Stimulated activated naive CD8-positive, alpha-beta T cell treated with anti-CD3 and anti-CD28 coated beads, Interleukin-15, Interleukin-2, amounts not matched to agents 100 ng/mL and 50 ng/mL, for 24 hours (primary cell): ENCODE results near the gene NEDD1.

Experiments used
- H3K27ac Mint-ChIP-seq: one replicate; pipeline ENCODE4 v1.8.0; 2021; ENCODE audit warnings: mild to moderate bottlenecking, mixed read lengths
- H3K27me3 Mint-ChIP-seq: one replicate; pipeline ENCODE4 v1.8.0; 2021; ENCODE audit warnings: mixed read lengths
- H3K36me3 Mint-ChIP-seq: one replicate; pipeline ENCODE4 v1.8.0; 2021; ENCODE audit warnings: low read depth, mixed read lengths
- H3K4me1 Mint-ChIP-seq: one replicate; pipeline ENCODE4 v1.8.0; 2021; ENCODE audit warnings: low read depth, mixed read lengths
- H3K4me3 Mint-ChIP-seq: one replicate; pipeline ENCODE4 v1.8.0; 2021; ENCODE audit warnings: mild to moderate bottlenecking, mixed read lengths
- H3K9me3 Mint-ChIP-seq: one replicate; pipeline ENCODE4 v1.8.0; 2021; ENCODE audit warnings: mixed read lengths

NEDD1 gene

GRCh38 chr12:96906849-96907670 lies at the start of gene NEDD1:
TSS of gene NEDD1 (plus strand) at chr12:96907257. CDS start at chr12:96909760, 2,503 bp downstream.
- peaks cover 49% of the 10 kb centered on the region for H3K4me1 Mint-ChIP-seq
- peak within 1 kb of the TSS; percentile 98 for H3K4me3 Mint-ChIP-seq
- no peaks in the 10 kb centered on the region for H3K9me3 Mint-ChIP-seq
- H3K27ac Mint-ChIP-seq: peak within 1 kb of the TSS; percentile 98
- peaks cover 5% of the 10 kb centered on the region for H3K27me3 Mint-ChIP-seq
- peaks cover 18% of the 10 kb centered on the region for H3K36me3 Mint-ChIP-seq

DNA sequence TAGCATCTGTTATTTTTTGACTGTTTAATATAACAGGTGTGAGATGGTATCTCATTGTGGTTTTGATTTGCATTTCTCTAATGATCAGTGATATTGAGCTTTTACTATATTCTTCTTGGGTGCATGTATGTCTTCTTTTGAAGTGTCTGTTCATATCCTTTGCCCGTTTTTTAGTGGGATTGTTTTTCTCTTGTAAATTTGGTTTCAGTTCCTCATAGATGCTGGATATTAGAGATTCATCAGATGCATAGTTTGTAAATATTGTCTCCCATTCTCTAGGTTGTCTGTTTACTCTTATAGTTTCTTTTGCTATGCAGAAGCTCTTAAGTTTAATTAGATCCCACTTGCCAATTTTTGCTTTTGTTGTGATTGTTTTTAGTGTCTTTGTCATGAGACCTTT lies 48.9 kb upstream of the NEDD1 start:
- peaks cover 14% of the 10 kb centered on the region for H3K27me3 Mint-ChIP-seq
- H3K4me3 Mint-ChIP-seq: no peak overlapping the region
- peaks cover 7% of the 10 kb centered on the region for H3K9me3 Mint-ChIP-seq
- no peaks in the 10 kb centered on the region for H3K36me3 Mint-ChIP-seq
- no peak overlapping the region for H3K27ac Mint-ChIP-seq
- H3K4me1 Mint-ChIP-seq: no peaks in the 10 kb centered on the region

DNA sequence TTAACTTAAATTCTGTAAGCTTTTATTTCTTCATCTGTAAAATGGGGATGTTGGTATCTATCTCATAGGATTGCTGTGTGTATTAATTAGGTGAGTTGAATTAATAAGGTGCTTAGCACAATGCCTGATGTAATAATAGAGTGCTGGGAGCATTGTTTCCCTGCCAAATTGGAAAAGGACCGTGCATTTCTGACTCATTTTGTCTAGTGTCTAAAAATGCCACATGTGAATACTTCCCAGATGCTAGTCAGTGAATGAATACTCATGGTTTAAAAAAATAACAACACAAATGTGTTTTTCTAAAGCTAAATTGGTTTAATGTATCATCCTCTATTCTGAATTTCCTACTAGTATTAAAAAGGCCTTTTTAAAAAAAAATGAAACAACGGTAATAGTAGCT lies 45.4 kb upstream of the NEDD1 start:
- no peak overlapping the region for H3K27ac Mint-ChIP-seq
- no peak overlapping the region for H3K4me3 Mint-ChIP-seq
- peaks cover 7% of the 10 kb centered on the region for H3K9me3 Mint-ChIP-seq
- no peaks in the 10 kb centered on the region for H3K36me3 Mint-ChIP-seq
- H3K4me1 Mint-ChIP-seq: no peaks in the 10 kb centered on the region
- peaks cover 25% of the 10 kb centered on the region for H3K27me3 Mint-ChIP-seq

- Mint-ChIP-seq H3K4me3 (no peak overlapping the region), H3K27me3 (peaks cover 24% of the 10 kb centered on the region), H3K27ac (no peak overlapping the region), H3K36me3 (no peaks in the 10 kb centered on the region), H3K9me3 (peaks cover 5% of the 10 kb centered on the region), H3K4me1 (no peaks in the 10 kb centered on the region)
Measured at GRCh38 chr12:96862326-96862725, 44.7 kb upstream of the NEDD1 start.

GRCh38 chr12:96864335-96864734 lies 42.7 kb upstream of the NEDD1 start:
- H3K4me3 Mint-ChIP-seq: no peak overlapping the region
- no peak overlapping the region for H3K27ac Mint-ChIP-seq
- H3K27me3 Mint-ChIP-seq: peaks cover 21% of the 10 kb centered on the region
- no peaks in the 10 kb centered on the region for H3K36me3 Mint-ChIP-seq
- no peaks in the 10 kb centered on the region for H3K9me3 Mint-ChIP-seq
- no peaks in the 10 kb centered on the region for H3K4me1 Mint-ChIP-seq

DNA sequence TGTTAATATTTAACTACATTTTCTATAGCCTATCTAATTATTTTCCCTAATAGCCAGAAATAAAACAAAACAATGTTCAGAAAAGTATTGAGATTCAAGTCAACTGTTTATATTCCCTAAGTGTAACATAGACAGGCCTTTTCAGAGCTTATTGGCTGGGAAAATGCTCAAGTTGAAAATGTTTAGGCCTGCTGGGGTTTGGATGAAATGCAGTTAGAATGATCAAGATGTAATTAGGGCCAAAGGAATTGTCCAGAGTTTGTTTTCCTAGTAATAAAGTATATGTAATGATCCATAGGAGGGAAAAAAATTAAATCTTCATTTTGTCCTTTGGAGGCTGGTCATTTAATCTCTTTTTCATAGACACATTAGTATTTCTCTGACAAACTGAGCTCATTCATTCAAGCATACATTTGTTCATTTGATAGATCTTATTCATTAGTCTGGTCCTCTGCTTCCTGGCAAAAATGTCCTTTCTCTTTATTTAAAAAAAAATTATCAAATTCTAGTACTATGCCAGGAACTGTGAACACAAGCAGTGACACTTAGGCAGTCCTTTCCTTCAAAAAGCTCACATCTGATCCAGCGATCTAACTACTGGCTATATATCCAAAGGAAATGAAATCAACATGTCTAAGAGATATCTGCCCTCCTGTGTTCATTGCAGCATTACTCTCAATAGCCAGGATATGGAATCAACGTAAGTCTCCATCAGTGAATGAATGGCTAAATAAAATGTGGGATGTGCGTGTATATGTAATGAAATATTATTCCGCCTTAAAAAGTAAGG lies 40.1 kb upstream of the NEDD1 start:
- Mint-ChIP-seq H3K36me3 (no peaks in the 10 kb centered on the region), H3K27ac (no peak overlapping the region), H3K9me3 (no peaks in the 10 kb centered on the region), H3K4me3 (no peak overlapping the region), H3K27me3 (peaks cover 18% of the 10 kb centered on the region), H3K4me1 (no peaks in the 10 kb centered on the region)

DNA sequence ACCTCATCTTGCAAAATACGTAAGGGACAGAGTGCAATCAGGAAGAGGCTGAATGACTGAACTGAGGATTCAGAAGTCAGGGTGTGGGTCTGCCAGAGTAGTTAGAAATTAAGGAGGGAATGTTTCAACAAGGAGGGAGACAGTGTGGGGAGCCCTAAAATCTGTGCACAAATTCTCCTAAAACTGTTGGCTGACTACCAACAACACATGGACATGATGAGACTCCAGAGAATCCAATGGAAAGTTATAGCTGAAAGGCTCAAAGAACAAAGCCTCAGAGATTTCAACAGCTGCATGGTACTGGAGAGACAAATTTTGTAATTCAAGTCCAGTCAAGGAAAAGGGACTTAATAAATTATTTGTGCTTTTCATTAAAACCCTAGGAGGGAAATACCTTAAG lies 36.1 kb upstream of the NEDD1 start:
- no peaks in the 10 kb centered on the region for H3K27me3 Mint-ChIP-seq
- no peak overlapping the region for H3K4me3 Mint-ChIP-seq
- H3K4me1 Mint-ChIP-seq: no peaks in the 10 kb centered on the region
- no peaks in the 10 kb centered on the region for H3K36me3 Mint-ChIP-seq
- no peaks in the 10 kb centered on the region for H3K9me3 Mint-ChIP-seq
- H3K27ac Mint-ChIP-seq: no peak overlapping the region

DNA sequence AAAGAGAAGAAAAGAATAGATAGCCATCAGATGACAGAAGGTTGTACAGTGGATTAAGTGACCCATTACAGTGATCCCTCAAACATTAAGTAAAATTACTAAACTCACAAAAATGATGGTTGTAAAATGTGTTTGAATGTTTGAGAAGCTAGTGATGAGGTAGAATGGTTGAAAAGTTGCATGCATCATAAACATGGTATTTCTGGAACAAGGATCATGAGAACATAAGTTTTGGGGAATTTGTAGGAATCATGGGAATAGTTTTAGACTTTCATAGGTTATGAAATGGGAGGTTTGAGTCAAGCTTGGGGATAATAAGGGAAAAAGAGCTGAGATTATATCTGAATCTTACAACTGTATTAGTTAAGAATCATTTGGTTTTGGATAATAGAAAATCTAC lies 34.1 kb upstream of the NEDD1 start:
- Mint-ChIP-seq H3K27me3 (no peaks in the 10 kb centered on the region), H3K4me3 (no peak overlapping the region), H3K27ac (no peak overlapping the region), H3K36me3 (no peaks in the 10 kb centered on the region), H3K4me1 (no peaks in the 10 kb centered on the region), H3K9me3 (no peaks in the 10 kb centered on the region)

DNA sequence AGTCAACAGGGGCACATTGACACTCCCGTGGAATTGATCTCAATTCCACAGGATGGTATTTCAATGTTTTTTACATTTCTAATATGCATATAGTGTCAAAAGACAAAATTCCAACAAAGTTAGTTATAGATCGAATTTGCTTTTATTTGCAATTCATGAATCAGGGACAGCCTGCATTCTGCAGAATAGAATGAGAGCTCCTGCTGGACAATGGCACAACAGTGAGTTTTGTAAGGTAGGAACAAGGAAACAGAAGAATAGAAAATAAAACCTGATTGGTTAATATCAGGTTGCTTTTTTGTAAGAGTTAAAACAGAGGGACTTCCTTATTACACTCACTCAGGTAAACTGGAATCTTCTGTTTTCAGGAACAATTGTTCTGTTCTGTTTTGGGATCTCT lies 32.8 kb upstream of the NEDD1 start:
- Mint-ChIP-seq H3K4me1 (no peaks in the 10 kb centered on the region), H3K27me3 (peaks cover 4% of the 10 kb centered on the region), H3K36me3 (no peaks in the 10 kb centered on the region), H3K9me3 (no peaks in the 10 kb centered on the region), H3K4me3 (no peak overlapping the region), H3K27ac (no peak overlapping the region)

GRCh38 chr12:96876966-96877365 lies 30.1 kb upstream of the NEDD1 start:
- Mint-ChIP-seq H3K4me1 (no peaks in the 10 kb centered on the region), H3K27ac (no peak overlapping the region)

DNA sequence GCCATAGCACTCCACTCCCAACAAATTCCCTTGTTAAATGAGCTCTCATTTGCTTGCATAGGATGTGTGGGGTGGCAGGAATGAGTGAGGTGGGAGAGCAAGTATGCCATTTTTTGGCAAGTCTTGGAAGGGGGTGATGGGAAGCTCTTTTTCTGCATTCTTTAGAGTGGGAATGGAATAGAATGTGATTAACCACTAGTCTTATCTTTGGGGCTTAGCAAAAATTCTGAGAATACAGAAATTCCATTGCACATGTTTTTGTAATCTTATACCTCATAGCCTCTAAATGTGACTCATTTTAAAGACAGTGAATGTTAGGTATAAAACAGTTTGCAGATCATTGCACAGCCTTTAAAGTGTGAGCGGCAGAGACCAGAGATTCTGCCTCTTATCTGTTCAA lies 28.4 kb upstream of the NEDD1 start:
- H3K27ac Mint-ChIP-seq: no peak overlapping the region
- no peak overlapping the region for H3K4me3 Mint-ChIP-seq
- no peaks in the 10 kb centered on the region for H3K9me3 Mint-ChIP-seq
- no peaks in the 10 kb centered on the region for H3K36me3 Mint-ChIP-seq
- H3K27me3 Mint-ChIP-seq: peaks cover 4% of the 10 kb centered on the region
- H3K4me1 Mint-ChIP-seq: no peaks in the 10 kb centered on the region

More at GRCh38 chr12:96876966-96877365, 30.1 kb upstream of the NEDD1 start:
- no peaks in the 10 kb centered on the region for H3K9me3 Mint-ChIP-seq
- no peak overlapping the region for H3K4me3 Mint-ChIP-seq
- H3K36me3 Mint-ChIP-seq: no peaks in the 10 kb centered on the region
- peaks cover 4% of the 10 kb centered on the region for H3K27me3 Mint-ChIP-seq

DNA sequence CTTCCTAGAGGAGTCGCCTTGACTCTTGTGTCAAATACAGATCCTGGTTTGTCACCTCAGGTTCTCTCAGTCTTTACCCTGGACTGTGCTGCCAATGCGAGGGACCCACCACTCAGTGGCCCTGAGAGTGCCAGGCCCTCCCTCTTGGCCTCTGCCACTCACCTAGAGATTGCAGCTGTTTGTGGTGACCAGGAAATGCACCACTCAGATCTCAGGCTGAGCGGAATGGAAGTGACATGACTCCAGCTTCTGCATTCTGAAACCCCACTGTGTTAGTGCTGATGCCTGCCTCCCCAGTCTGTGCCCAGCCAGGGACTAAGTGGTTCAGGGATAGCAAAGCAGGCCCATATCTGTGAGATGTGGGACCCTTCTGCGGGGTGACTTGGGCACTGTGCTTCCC lies 27.8 kb upstream of the NEDD1 start:
- H3K27ac Mint-ChIP-seq: no peak overlapping the region
- no peak overlapping the region for H3K4me3 Mint-ChIP-seq
- no peaks in the 10 kb centered on the region for H3K9me3 Mint-ChIP-seq
- peaks cover 4% of the 10 kb centered on the region for H3K27me3 Mint-ChIP-seq
- H3K4me1 Mint-ChIP-seq: no peaks in the 10 kb centered on the region
- H3K36me3 Mint-ChIP-seq: no peaks in the 10 kb centered on the region

- Mint-ChIP-seq H3K36me3 (no peaks in the 10 kb centered on the region), H3K4me1 (no peaks in the 10 kb centered on the region), H3K27me3 (peaks cover 4% of the 10 kb centered on the region), H3K27ac (no peak overlapping the region), H3K9me3 (no peaks in the 10 kb centered on the region), H3K4me3 (no peak overlapping the region)
Measured at GRCh38 chr12:96880220-96880619, 26.8 kb upstream of the NEDD1 start.

DNA sequence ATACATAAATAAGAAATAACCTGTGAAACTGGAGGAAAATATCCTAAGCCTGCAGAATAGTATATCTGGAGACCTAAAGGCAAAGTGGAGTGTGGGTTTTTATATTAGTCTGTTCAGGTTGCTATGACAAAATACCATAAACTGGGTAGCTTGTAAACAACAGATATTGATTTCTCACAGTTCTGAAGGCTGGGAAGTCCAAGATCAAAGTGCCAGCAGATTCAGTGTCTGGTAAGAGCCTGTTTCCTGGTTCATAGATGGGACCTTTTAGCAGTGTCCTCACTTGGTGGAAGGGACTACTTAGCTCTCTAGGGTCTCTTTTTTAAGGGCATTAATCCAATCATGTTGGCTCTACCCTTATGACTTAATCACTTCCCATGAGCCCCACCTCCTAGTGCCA lies 25.4 kb upstream of the NEDD1 start:
- Mint-ChIP-seq H3K27ac (no peak overlapping the region), H3K4me3 (no peak overlapping the region), H3K4me1 (no peaks in the 10 kb centered on the region), H3K27me3 (peaks cover 10% of the 10 kb centered on the region), H3K36me3 (no peaks in the 10 kb centered on the region), H3K9me3 (no peaks in the 10 kb centered on the region)

DNA sequence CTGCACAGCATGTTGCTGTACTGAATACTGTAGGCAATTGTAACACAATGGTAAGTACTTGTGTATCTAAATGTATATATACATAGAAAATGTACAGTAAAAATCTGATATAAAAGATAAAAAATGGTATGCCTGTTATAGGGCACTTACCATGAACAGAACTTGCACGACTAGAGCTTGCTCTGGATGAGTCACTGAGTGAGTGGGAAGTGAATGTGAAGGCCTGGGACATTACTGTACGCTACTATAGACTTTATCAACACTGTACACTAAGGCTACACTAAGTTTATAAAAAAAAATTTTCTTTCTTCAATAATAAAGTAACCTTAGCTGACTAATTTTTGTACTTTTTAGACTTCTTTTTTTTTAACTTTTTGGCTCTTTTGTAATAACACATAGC lies 24.2 kb upstream of the NEDD1 start:
- Mint-ChIP-seq H3K36me3 (no peaks in the 10 kb centered on the region), H3K27me3 (peaks cover 10% of the 10 kb centered on the region), H3K4me1 (no peaks in the 10 kb centered on the region), H3K4me3 (no peak overlapping the region), H3K27ac (no peak overlapping the region), H3K9me3 (no peaks in the 10 kb centered on the region)
